ENCODE measurements around the gene TEAD1. TPM values are rescaled to one million over a fixed set of nuclear protein-coding genes. Genes with fewer than 3 reads are reported as not detected.

The TEAD1 gene
- total and polyA plus RNA-seq, 9 of the 15 experiments (the other 6 are each of a cell fraction or from before 2014, with no cell fraction given) = 1.7 to 17.7 (median 10.8) TPM

DNA sequence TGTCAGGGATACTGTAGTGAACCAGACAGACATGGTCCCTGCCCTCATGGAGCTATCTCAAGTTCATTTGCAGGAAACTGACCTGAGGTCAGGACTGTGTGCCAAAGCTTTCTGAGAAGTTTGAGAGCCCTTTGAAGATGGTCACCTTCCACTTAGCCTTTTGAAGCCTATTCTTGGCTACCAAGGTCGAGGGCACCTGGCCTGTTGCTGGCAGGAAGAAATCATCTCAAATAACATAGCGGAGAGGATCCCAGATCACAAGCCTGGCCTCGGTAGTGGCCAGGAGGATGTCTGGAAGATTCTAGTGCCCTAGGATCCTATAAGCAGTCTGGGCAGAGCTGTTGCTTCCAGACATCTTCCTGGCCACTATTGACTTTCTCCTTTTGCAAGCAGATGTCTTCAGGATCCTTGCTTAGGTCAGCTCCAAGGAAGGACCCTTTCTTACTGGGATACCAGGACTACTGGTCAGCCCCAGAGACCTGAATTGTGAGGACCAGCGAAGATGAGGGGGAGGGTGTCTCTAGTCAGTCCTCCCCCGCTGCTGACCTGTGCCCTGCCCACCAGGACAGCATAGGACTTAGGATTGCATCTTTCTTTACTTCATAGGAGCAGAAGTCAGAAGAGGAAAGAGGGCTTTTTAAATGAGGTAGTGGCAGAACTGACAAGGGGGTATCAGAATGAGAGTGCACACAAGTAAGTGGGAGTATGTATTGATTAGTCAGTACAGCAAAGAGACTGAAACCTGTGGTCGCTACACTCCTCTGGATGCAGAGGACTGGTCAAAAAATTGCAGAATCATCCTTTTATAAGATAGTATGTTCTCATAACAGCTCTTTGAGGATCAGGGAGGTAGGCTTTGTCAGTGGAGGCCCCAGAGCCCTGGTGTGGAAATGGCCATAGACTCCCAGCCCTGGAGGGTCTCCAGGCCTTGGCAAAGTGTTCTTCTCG lies 94.8 kb downstream of the TEAD1 start (continued):
- no peak for TF ChIP-seq PATZ1 (CRISPR knock-in tag; IDR thresholded peaks at IDR 0.05; ENCODE audit: borderline replicate concordance)
- no peak for TF ChIP-seq KLF16 (IDR thresholded peaks at IDR 0.05)
- no peak for TF ChIP-seq SNIP1 (IDR thresholded peaks at IDR 0.05; ENCODE audit: low read depth)
- TF ChIP-seq POLR2AphosphoS5 (IDR thresholded peaks at IDR 0.05; ENCODE audit: control insufficient read depth, insufficient read depth, low read depth, low read length) = no peak
- TF ChIP-seq ARID3B (CRISPR knock-in tag; IDR thresholded peaks at IDR 0.05; ENCODE audit: borderline replicate concordance) = no peak
- TF ChIP-seq, protein P1, sequence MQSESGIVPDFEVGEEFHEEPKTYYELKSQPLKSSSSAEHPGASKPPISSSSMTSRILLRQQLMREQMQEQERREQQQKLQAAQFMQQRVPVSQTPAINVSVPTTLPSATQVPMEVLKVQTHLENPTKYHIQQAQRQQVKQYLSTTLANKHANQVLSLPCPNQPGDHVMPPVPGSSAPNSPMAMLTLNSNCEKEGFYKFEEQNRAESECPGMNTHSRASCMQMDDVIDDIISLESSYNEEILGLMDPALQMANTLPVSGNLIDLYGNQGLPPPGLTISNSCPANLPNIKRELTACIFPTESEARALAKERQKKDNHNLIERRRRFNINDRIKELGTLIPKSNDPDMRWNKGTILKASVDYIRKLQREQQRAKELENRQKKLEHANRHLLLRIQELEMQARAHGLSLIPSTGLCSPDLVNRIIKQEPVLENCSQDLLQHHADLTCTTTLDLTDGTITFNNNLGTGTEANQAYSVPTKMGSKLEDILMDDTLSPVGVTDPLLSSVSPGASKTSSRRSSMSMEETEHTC (IDR thresholded peaks at IDR 0.05) = no peak
- TF ChIP-seq SRSF7 (optimal IDR thresholded peaks at IDR 0.05; ENCODE audit: low read depth, low read length) = no peak
- no peak for TF ChIP-seq BRD4 (IDR thresholded peaks at IDR 0.05)
- 0 out of 2 replicates have a peak, but pooled peaks have one; percentile 23 for TF ChIP-seq MTA3 (IDR thresholded peaks at IDR 0.05; ENCODE audit: borderline replicate concordance)
- TF ChIP-seq GABPB1 (CRISPR knock-in tag; IDR thresholded peaks at IDR 0.05) = no peak
- TF ChIP-seq, protein P2, sequence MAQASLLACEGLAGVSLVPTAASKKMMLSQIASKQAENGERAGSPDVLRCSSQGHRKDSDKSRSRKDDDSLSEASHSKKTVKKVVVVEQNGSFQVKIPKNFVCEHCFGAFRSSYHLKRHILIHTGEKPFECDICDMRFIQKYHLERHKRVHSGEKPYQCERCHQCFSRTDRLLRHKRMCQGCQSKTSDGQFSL (CRISPR knock-in tag; IDR thresholded peaks at IDR 0.05) = no peak
- TF ChIP-seq, protein P2 (tag; IDR thresholded peaks at IDR 0.05) = no peak
- TF ChIP-seq ZNF316 (IDR thresholded peaks at IDR 0.05) = peak; percentile 97
- TF ChIP-seq ELF4 (CRISPR knock-in tag; IDR thresholded peaks at IDR 0.05) = no peak
- 0 out of 2 replicates have a peak, but pooled peaks have one; percentile 31 for TF ChIP-seq NBN (IDR thresholded peaks at IDR 0.05; ENCODE audit: low read depth)
- TF ChIP-seq, protein P3, sequence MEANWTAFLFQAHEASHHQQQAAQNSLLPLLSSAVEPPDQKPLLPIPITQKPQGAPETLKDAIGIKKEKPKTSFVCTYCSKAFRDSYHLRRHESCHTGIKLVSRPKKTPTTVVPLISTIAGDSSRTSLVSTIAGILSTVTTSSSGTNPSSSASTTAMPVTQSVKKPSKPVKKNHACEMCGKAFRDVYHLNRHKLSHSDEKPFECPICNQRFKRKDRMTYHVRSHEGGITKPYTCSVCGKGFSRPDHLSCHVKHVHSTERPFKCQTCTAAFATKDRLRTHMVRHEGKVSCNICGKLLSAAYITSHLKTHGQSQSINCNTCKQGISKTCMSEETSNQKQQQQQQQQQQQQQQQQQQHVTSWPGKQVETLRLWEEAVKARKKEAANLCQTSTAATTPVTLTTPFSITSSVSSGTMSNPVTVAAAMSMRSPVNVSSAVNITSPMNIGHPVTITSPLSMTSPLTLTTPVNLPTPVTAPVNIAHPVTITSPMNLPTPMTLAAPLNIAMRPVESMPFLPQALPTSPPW (CRISPR knock-in tag; IDR thresholded peaks at IDR 0.05) = no peak
- peak; percentile 69 for TF ChIP-seq EGR1 (conservative IDR thresholded peaks at IDR 0.05)
- peak; percentile 89 for TF ChIP-seq MAFG (tag; conservative IDR thresholded peaks at IDR 0.05)
- TF ChIP-seq ZFP30 (CRISPR knock-in tag; IDR thresholded peaks at IDR 0.05; ENCODE audit: borderline replicate concordance) = no peak
- peak; percentile 81 for TF ChIP-seq NFE2 (IDR thresholded peaks at IDR 0.05; ENCODE audit: low read depth)
- no peak for TF ChIP-seq PYGO2 (tag; IDR thresholded peaks at IDR 0.05)
